ENCODE data around the gene UVRAG.
"Not testable (repeated sequence)": the region's sequence is repeated elsewhere in the genome, so short reads cannot be mapped to it uniquely, and the experiment has no call there.

DNA sequence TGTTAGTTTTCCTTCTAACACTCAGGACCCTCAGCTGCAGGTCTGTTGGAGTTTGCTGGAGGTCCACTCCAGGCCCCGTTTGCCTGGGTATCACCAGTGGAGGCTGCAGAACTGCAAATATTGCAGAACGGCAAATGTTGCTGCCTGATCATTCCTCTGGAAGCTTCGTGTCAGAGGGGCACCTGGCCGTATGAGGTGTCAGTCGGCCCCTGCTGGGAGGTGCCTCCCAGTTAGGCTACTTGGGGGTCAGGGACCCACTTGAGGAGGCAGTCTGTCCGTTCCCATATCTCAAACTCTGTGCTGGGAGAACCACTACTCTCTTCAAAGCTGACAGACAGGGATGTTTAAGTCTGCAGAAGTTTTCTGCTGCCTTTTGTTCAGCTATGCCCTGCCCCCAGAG, 164.1 kb downstream of the UVRAG start:
- TF ChIP-seq EZH2 (IDR thresholded peaks at IDR 0.05; ENCODE audit: low read length), result not testable (repeated sequence)
- TF ChIP-seq, protein P1, sequence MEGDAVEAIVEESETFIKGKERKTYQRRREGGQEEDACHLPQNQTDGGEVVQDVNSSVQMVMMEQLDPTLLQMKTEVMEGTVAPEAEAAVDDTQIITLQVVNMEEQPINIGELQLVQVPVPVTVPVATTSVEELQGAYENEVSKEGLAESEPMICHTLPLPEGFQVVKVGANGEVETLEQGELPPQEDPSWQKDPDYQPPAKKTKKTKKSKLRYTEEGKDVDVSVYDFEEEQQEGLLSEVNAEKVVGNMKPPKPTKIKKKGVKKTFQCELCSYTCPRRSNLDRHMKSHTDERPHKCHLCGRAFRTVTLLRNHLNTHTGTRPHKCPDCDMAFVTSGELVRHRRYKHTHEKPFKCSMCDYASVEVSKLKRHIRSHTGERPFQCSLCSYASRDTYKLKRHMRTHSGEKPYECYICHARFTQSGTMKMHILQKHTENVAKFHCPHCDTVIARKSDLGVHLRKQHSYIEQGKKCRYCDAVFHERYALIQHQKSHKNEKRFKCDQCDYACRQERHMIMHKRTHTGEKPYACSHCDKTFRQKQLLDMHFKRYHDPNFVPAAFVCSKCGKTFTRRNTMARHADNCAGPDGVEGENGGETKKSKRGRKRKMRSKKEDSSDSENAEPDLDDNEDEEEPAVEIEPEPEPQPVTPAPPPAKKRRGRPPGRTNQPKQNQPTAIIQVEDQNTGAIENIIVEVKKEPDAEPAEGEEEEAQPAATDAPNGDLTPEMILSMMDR (optimal IDR thresholded peaks at IDR 0.05 in 1 of 3, IDR thresholded peaks at IDR 0.05 in 1 of 3, conservative IDR thresholded peaks at IDR 0.05 in 1 of 3; ENCODE audit: extremely low read depth in 1 of 3, insufficient read depth in 2 of 3, low read length in 3 of 3), result not testable (repeated sequence)
